Activated naive CD4-positive, alpha-beta T cell treated with anti-CD3 and anti-CD28 coated beads for 36 hours (primary cell): ENCODE measurements around the gene SASS6. TPM values are rescaled to one million over a fixed set of nuclear protein-coding genes. Genes with fewer than 3 reads are reported as not detected.

Experiments
- CTCF ChIA-PET: fragments of 350-600 bp; sonication (Branson Sonifier 250); formaldehyde crosslinking; loops from one replicate; lab custom pipeline; 2021; ENCODE audit warnings: antibody characterized with exemption; lab: Charles Lee
- DNase-seq: peaks from one replicate; pipeline ENCODE4 v3.0.0-alpha.2; 2020
- H3K27ac Mint-ChIP-seq: one replicate; pipeline ENCODE4 v1.8.0; 2021; ENCODE audit warnings: mild to moderate bottlenecking, mixed read lengths
- H3K27me3 Mint-ChIP-seq: one replicate; pipeline ENCODE4 v1.8.0; 2021; ENCODE audit warnings: low read depth, mixed read lengths
- H3K36me3 Mint-ChIP-seq: one replicate; pipeline ENCODE4 v1.8.0; 2021; ENCODE audit warnings: low read depth, mixed read lengths
- H3K4me1 Mint-ChIP-seq: one replicate; pipeline ENCODE4 v1.8.0; 2021; ENCODE audit warnings: low read depth, mixed read lengths
- H3K4me3 Mint-ChIP-seq: one replicate; pipeline ENCODE4 v1.8.0; 2021; ENCODE audit warnings: mild to moderate bottlenecking, moderate library complexity, mixed read lengths
- H3K9me3 Mint-ChIP-seq: one replicate; pipeline ENCODE4 v1.8.0; 2021; ENCODE audit warnings: mixed read lengths
- intact Hi-C: fragments of 100-400 bp; cut with micrococcal nuclease; formaldehyde crosslinking; loops from one replicate; pipeline ENCODE4 v1.15.1; 2023
- total RNA-seq, 2 experiments: library from RNA; stranded (reverse); gene quantifications; one replicate each; pipeline ENCODE4 v1.2.3, GENCODE V29; 2021

The SASS6 gene
- 1 to 10 TPM; 8.2 TPM for total RNA-seq

- CTCF ChIA-PET: interaction anchor here (1.0 to 1.7 kb wide), 2 partner anchors 117 to 326 kb away, joined by 3 to 4 read pairs; partner anchors contain the start of gene DBT
- peak; percentile 97 for DNase-seq
- peaks cover 6% of the 10 kb centered on the region for H3K36me3 Mint-ChIP-seq
- peak within 1 kb of the TSS; percentile 91 for H3K4me3 Mint-ChIP-seq
- intact Hi-C loops: loop anchor here (1.0 to 2.0 kb wide), 10 partner anchors 86 to 764 kb away; partner anchors contain the start of genes AGL, DBT, RTCA and SLC30A7
- no peaks in the 10 kb centered on the region for H3K27me3 Mint-ChIP-seq
- H3K4me1 Mint-ChIP-seq: peaks cover 37% of the 10 kb centered on the region
- H3K9me3 Mint-ChIP-seq: no peaks in the 10 kb centered on the region
- H3K27ac Mint-ChIP-seq: peak within 1 kb of the TSS; percentile 87
These were observed at the start of gene SASS6, which contains the start of gene TRMT13 for GRCh38 chr1:100132566-100133477. Gene SASS6, minus strand, starts transcription at chr1:100132930. Its CDS starts 116 bp downstream, at chr1:100132814. Gene TRMT13, plus strand, starts transcription at chr1:100133163. Its CDS starts 6 bp downstream, at chr1:100133169.

DNA sequence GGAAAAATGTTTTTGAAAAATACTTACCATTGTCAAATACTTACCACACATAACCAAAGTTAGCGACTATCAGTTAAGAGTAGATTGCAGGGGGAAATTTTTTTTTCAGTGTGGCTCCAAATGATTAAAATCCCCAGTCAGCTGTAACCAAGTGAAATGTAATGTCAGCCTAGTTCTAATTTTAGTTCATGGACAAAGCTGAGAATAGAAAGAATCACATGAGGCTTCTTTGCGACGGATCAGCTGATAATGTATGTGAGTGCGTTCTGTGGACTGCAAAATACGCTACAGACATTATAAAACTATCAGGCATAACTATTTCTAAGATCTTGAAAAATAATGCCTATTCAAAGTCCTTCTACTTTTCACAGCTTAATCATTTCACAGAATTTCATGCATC lies 45.4 kb upstream of the SASS6 start, which contains the start of gene LRRC39:
LRRC39 (minus strand) TSS at position 166 of the 400 bp plus-strand sequence. CDS start 9,740 bp downstream, outside the sequence.
- CTCF ChIA-PET: interaction anchor here (0.6 to 0.7 kb wide), 2 partner anchors 14 to 286 kb away, joined by 3 to 4 read pairs; no protein-coding TSS in a partner anchor
- peaks cover 4% of the 10 kb centered on the region for H3K9me3 Mint-ChIP-seq
- H3K27me3 Mint-ChIP-seq: no peaks in the 10 kb centered on the region
- no peaks in the 10 kb centered on the region for H3K4me1 Mint-ChIP-seq
- H3K36me3 Mint-ChIP-seq: no peaks in the 10 kb centered on the region
- intact Hi-C loops: no loop called here
- H3K27ac Mint-ChIP-seq: no peak within 1 kb of the TSS
- no peak within 1 kb of the TSS for H3K4me3 Mint-ChIP-seq
- DNase-seq: no peak

- no peak for DNase-seq
- peaks cover 4% of the 10 kb centered on the region for H3K9me3 Mint-ChIP-seq
- H3K4me1 Mint-ChIP-seq: no peaks in the 10 kb centered on the region
- intact Hi-C loops: no loop called here
- CTCF ChIA-PET: interaction anchor here (0.6 kb wide), 1 partner anchor 13 kb away, joined by 3 read pairs; no protein-coding TSS in a partner anchor
- H3K27me3 Mint-ChIP-seq: no peaks in the 10 kb centered on the region
- no peaks in the 10 kb centered on the region for H3K36me3 Mint-ChIP-seq
- H3K4me3 Mint-ChIP-seq: no peak overlapping the region
- no peak overlapping the region for H3K27ac Mint-ChIP-seq
These were observed 44.7 kb upstream of the SASS6 start for GRCh38 chr1:100177295-100178041.

- Mint-ChIP-seq H3K36me3 (no peaks in the 10 kb centered on the region), H3K27me3 (no peaks in the 10 kb centered on the region), H3K4me3 (no peak overlapping the region), H3K27ac (no peak overlapping the region), H3K9me3 (no peaks in the 10 kb centered on the region), H3K4me1 (no peaks in the 10 kb centered on the region)
- intact Hi-C loops: no loop called here
- no peak for DNase-seq
- CTCF ChIA-PET: no interaction called here
These were observed 35.3 kb upstream of the SASS6 start for GRCh38 chr1:100168051-100168450.

DNA sequence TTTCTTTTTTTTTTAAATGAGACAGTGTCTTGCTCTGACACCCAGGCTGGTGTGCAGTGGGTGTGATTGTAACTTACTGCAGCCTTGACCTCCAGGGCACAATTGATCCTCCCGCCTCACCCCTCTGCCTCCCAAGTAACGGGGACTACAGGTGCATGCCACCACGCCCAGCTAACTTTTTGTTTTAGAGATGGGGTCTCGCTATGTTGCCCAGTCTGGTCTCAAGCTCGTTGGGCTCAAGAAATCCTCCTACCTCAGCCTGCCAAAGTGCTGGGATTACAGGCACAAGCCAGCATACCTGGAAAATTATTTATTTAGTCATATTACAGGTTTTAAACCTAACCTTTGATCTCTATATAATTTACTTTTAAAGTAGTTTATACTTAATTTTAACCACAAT lies 32.0 kb upstream of the SASS6 start:
- H3K36me3 Mint-ChIP-seq: no peaks in the 10 kb centered on the region
- no peaks in the 10 kb centered on the region for H3K9me3 Mint-ChIP-seq
- CTCF ChIA-PET: interaction anchor here (0.5 to 1.0 kb wide), 2 partner anchors 13 to 299 kb away, joined by 3 read pairs; partner anchors contain the start of gene LRRC39
- DNase-seq: no peak
- no peak overlapping the region for H3K4me3 Mint-ChIP-seq
- no peaks in the 10 kb centered on the region for H3K4me1 Mint-ChIP-seq
- H3K27ac Mint-ChIP-seq: no peak overlapping the region
- no peaks in the 10 kb centered on the region for H3K27me3 Mint-ChIP-seq
- intact Hi-C loops: no loop called here

- CTCF ChIA-PET: interaction anchor here (0.5 to 1.0 kb wide), 2 partner anchors 14 to 300 kb away, joined by 3 read pairs; partner anchors contain the start of gene LRRC39
These were observed 31.5 kb upstream of the SASS6 start for GRCh38 chr1:100164216-100164615.

GRCh38 chr1:100162881-100163280 lies 30.2 kb upstream of the SASS6 start:
- H3K4me1 Mint-ChIP-seq: no peaks in the 10 kb centered on the region
- no peaks in the 10 kb centered on the region for H3K27me3 Mint-ChIP-seq

More at GRCh38 chr1:100164216-100164615, 31.5 kb upstream of the SASS6 start:
- H3K4me1 Mint-ChIP-seq: no peaks in the 10 kb centered on the region
- no peak for DNase-seq
- intact Hi-C loops: no loop called here
- no peak overlapping the region for H3K27ac Mint-ChIP-seq
- no peaks in the 10 kb centered on the region for H3K27me3 Mint-ChIP-seq
- no peak overlapping the region for H3K4me3 Mint-ChIP-seq
- no peaks in the 10 kb centered on the region for H3K9me3 Mint-ChIP-seq
- no peaks in the 10 kb centered on the region for H3K36me3 Mint-ChIP-seq

DNA sequence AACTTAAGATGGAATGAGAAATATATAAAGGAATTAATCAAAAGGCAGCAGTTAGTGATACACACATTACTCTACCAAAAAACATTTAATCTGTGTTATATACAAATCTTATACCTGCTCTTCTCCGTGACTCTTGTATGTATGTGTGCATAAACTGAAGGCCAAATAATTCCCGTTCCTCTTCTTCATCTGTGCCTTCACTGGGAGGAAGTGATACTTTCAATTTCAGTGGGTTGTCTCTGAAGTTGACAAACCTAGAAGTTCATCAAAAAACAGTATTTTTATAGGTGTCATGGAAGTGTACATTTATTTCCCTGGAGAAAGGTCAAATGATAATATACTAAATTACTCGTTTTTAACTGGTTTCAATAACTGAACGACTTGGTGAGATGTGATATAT lies 19.5 kb upstream of the SASS6 start:
- no peak for DNase-seq
- CTCF ChIA-PET: interaction anchor here (0.8 kb wide), 1 partner anchor 302 kb away, joined by 3 read pairs; no protein-coding TSS in a partner anchor
- peaks cover 6% of the 10 kb centered on the region for H3K4me1 Mint-ChIP-seq
- no peak overlapping the region for H3K27ac Mint-ChIP-seq
- H3K36me3 Mint-ChIP-seq: peaks cover 5% of the 10 kb centered on the region
- intact Hi-C loops: no loop called here
- H3K9me3 Mint-ChIP-seq: no peaks in the 10 kb centered on the region
- no peaks in the 10 kb centered on the region for H3K27me3 Mint-ChIP-seq
- H3K4me3 Mint-ChIP-seq: no peak overlapping the region

More at GRCh38 chr1:100162881-100163280, 30.2 kb upstream of the SASS6 start:
- no peak for DNase-seq
- CTCF ChIA-PET: interaction anchor here (0.7 kb wide), 1 partner anchor 102 kb away, joined by 4 read pairs; no protein-coding TSS in a partner anchor
- no peak overlapping the region for H3K4me3 Mint-ChIP-seq
- intact Hi-C loops: no loop called here
- no peak overlapping the region for H3K27ac Mint-ChIP-seq
- H3K36me3 Mint-ChIP-seq: no peaks in the 10 kb centered on the region
- no peaks in the 10 kb centered on the region for H3K9me3 Mint-ChIP-seq

GRCh38 chr1:100151679-100152078 lies 18.9 kb upstream of the SASS6 start:
- CTCF ChIA-PET: no interaction called here
- H3K27me3 Mint-ChIP-seq: no peaks in the 10 kb centered on the region
- peaks cover 6% of the 10 kb centered on the region for H3K4me1 Mint-ChIP-seq
- intact Hi-C loops: no loop called here
- H3K9me3 Mint-ChIP-seq: no peaks in the 10 kb centered on the region
- H3K4me3 Mint-ChIP-seq: no peak overlapping the region
- DNase-seq: no peak
- no peak overlapping the region for H3K27ac Mint-ChIP-seq
- H3K36me3 Mint-ChIP-seq: peaks cover 5% of the 10 kb centered on the region

DNA sequence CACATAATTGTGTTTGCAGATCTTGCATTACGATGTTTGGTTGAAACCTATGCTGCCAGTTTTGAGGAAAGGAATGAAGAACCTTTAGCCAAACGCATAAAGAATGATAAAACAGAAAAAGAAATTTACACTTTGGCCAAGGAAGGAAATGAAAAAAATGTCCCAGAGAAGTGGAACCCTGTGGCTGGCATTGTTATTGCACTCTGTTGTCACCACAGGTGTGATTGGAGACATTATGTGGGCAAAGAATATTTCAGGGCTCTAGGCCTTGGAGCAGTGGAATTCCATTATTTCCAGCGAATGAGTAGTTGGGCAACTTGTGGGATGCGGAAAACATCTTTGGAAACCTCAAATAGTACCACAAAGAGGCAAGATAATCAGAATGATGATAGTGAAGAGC lies 15.1 kb upstream of the SASS6 start:
- Mint-ChIP-seq H3K36me3 (peaks cover 13% of the 10 kb centered on the region), H3K27ac (no peak overlapping the region), H3K4me1 (peaks cover 6% of the 10 kb centered on the region), H3K9me3 (no peaks in the 10 kb centered on the region), H3K4me3 (no peak overlapping the region), H3K27me3 (no peaks in the 10 kb centered on the region)
- intact Hi-C loops: no loop called here
- DNase-seq: no peak
- CTCF ChIA-PET: no interaction called here

DNA sequence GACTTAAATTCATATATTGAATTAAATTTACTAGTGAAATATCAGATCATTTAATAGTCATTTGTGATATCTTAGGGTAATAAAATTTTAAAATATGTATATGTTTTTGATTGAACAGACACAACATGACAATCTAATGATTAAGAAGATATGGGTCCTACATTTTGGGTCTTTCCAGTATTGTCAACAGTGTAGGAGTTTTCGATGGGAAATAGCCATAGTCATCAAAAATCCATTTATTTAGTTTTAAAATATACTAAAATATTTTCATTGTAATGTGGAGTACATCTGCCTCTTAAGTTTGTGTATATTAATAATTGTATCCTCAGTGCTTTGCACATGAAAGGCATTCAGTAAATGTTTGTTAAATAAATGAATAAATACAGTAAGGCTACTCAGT lies 14.2 kb upstream of the SASS6 start:
- Mint-ChIP-seq H3K4me3 (no peak overlapping the region), H3K27me3 (no peaks in the 10 kb centered on the region), H3K9me3 (no peaks in the 10 kb centered on the region), H3K4me1 (peaks cover under 1% of the 10 kb centered on the region), H3K27ac (no peak overlapping the region), H3K36me3 (peaks cover 16% of the 10 kb centered on the region)
- CTCF ChIA-PET: no interaction called here
- intact Hi-C loops: no loop called here
- DNase-seq: no peak

DNA sequence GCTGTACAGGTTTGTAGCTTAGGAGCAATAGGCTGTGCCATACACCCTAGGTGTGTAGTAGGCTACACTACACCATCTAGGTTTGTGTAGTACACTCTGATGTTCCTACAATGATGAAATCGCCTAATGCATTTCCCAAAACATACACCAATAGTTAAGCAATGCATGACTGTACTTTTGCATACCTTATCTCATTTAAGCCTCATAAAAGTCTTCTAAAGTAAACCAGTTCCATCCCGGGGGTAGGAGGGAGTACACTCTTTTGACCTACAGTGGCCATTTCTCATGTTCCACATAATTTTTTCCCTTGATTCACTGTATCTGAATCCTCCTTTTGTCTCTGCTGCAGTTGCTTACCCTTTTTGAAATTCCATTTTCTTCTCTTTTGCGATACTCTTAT lies 12.4 kb upstream of the SASS6 start:
- intact Hi-C loops: no loop called here
- H3K27ac Mint-ChIP-seq: no peak overlapping the region
- no peaks in the 10 kb centered on the region for H3K9me3 Mint-ChIP-seq
- DNase-seq: no peak
- peaks cover 4% of the 10 kb centered on the region for H3K4me1 Mint-ChIP-seq
- peaks cover 22% of the 10 kb centered on the region for H3K36me3 Mint-ChIP-seq
- CTCF ChIA-PET: interaction anchor here (0.7 kb wide), 1 partner anchor 317 kb away, joined by 3 read pairs; no protein-coding TSS in a partner anchor
- no peak overlapping the region for H3K4me3 Mint-ChIP-seq
- no peaks in the 10 kb centered on the region for H3K27me3 Mint-ChIP-seq
